OCI-LY7 (cell line): ENCODE data around the gene RAD51B. TPM values are rescaled to one million over a fixed set of nuclear protein-coding genes. Genes with fewer than 3 reads are reported as not detected.

ENCODE experiments used
- BruUV-seq: library from RNA; stranded (reverse); fragments of 400-500 nt; replicated peaks from 2 replicates; lab custom pipeline; 2021; lab: Mats Ljungman, UMichigan
- CTCF ChIA-PET: fragments of 300-600 bp; sonication (Branson Sonifier 250); formaldehyde crosslinking; loops from one replicate; lab custom pipeline; 2022; ENCODE audit warnings: antibody characterized with exemption; ENCODE audit not compliant: unreplicated experiment; lab: Charles Lee
- POLR2A ChIA-PET: fragments of 300-600 bp; sonication (Branson Sonifier 250); formaldehyde crosslinking; loops from one replicate; lab custom pipeline; 2022; ENCODE audit warnings: antibody characterized with exemption; lab: Charles Lee
- DNase-seq: peaks from one replicate; pipeline ENCODE4 v3.0.0-alpha.2; 2015; ENCODE audit warnings: low spot score
- H2AFZ ChIP-seq: fragments of 200-600 bp; sonication (generic), shearing (Covaris generic); 2 replicates; pipeline ENCODE4 v1.6.1; 2014; ENCODE audit warnings: mild to moderate bottlenecking, antibody characterized with exemption, low read length, moderate library complexity
- H3K27ac ChIP-seq: fragments of 200-600 bp; sonication (generic); 2 replicates; pipeline ENCODE4 v1.5.1; 2014; ENCODE audit warnings: mixed run types, low read depth, mild to moderate bottlenecking, moderate library complexity, low read length, inconsistent platforms; ENCODE audit not compliant: poor library complexity, severe bottlenecking
- H3K36me3 ChIP-seq: fragments of 200-600 bp; sonication (generic); 2 replicates; pipeline ENCODE4 v1.6.1; 2014; ENCODE audit warnings: mild to moderate bottlenecking, antibody characterized with exemption, low read length, moderate library complexity, mixed read lengths; ENCODE audit not compliant: insufficient read depth
- H3K4me1 ChIP-seq: fragments of 200-600 bp; sonication (generic); 2 replicates; pipeline ENCODE4 v1.5.1; 2014; ENCODE audit warnings: mild to moderate bottlenecking, low read length; ENCODE audit not compliant: insufficient read depth, poor library complexity, severe bottlenecking
- H3K4me2 ChIP-seq: fragments of 200-600 bp; sonication (generic); 2 replicates; pipeline ENCODE4 v1.6.1; 2014; ENCODE audit warnings: mild to moderate bottlenecking, low read length
- H3K4me3 ChIP-seq: fragments of 200-600 bp; sonication (generic); 2 replicates; pipeline ENCODE4 v1.5.1; 2014; ENCODE audit warnings: mild to moderate bottlenecking, low read depth, low read length; ENCODE audit not compliant: poor library complexity, severe bottlenecking
- H3K79me2 ChIP-seq: fragments of 200-600 bp; sonication (generic); 2 replicates; pipeline ENCODE4 v1.6.1; 2016; ENCODE audit warnings: low read depth, mild to moderate bottlenecking, low read length, moderate library complexity, mixed read lengths; ENCODE audit not compliant: insufficient read depth
- H3K9me2 ChIP-seq: fragments of 200-600 bp; sonication (generic); 2 replicates; pipeline ENCODE4 v1.6.1; 2016; ENCODE audit warnings: mild to moderate bottlenecking, low read length, mixed read lengths; ENCODE audit not compliant: insufficient read depth
- H3K9me3 ChIP-seq: fragments of 200-600 bp; sonication (generic); 2 replicates; pipeline ENCODE4 v1.6.1; 2014; ENCODE audit warnings: mild to moderate bottlenecking, mixed run types, low read length, mixed read lengths
- H4K20me1 ChIP-seq: fragments of 200-600 bp; sonication (generic); 2 replicates; pipeline ENCODE4 v1.6.1; 2014; ENCODE audit warnings: mild to moderate bottlenecking, antibody characterized with exemption, low read length, moderate library complexity, mixed read lengths; ENCODE audit not compliant: insufficient read depth
- CTCF ChIP-seq: fragments of 200-600 bp; sonication (generic); conservative IDR thresholded peaks from 2 replicates; pipeline ENCODE4 v1.5.1; 2014; ENCODE audit warnings: mild to moderate bottlenecking, antibody characterized with exemption, low read length, moderate library complexity, mixed read lengths
- EZH2phosphoT487 ChIP-seq: fragments of 200-600 bp; sonication (generic); IDR thresholded peaks from 2 replicates; pipeline ENCODE4 v1.6.1; 2018; ENCODE audit warnings: low read depth, borderline replicate concordance, mild to moderate bottlenecking, mixed run types, antibody characterized with exemption, low read length, moderate library complexity, mixed read lengths
- intact Hi-C: fragments of 100-400 bp; cut with micrococcal nuclease; formaldehyde crosslinking; loops from one replicate; pipeline ENCODE4 v1.10.0; 2022; ENCODE audit not compliant: unreplicated experiment
- total RNA-seq, 2 experiments: library from RNA; depleted of rRNA in 1 of 2; stranded (reverse); fragments of >200 nt in 1 of 2; shearing (Covaris generic) in 1 of 2; gene quantifications; 2 replicates each; pipeline ENCODE4 v1.2.3, GENCODE V29; 2014 to 2022

The RAD51B gene
- total RNA-seq, 2 experiments from 2014 or later, result 41.4 to 89.9 TPM

- Histone ChIP-seq H3K36me3 (no peaks in the 10 kb centered on the region), H3K79me2 (no peaks in the 10 kb centered on the region), H4K20me1 (no peaks in the 10 kb centered on the region), H3K9me2 (no peaks in the 10 kb centered on the region), H3K9me3 (no peaks in the 10 kb centered on the region), H3K4me2 (peak overlapping the region; percentile 77), H2AFZ (peak overlapping the region; percentile 80; the same call in 1 of the 2 replicates), H3K4me1 (peaks cover 52% of the 10 kb centered on the region), H3K4me3 (peak overlapping the region; percentile 46), H3K27ac (peak overlapping the region; percentile 94)
- TF ChIP-seq EZH2phosphoT487 (no peak), CTCF (no peak)
- no TSS peak for BruUV-seq
- intact Hi-C loops, result loop anchor here (5.0 kb wide), 2 partner anchors 278 to 303 kb away; partner anchors contain the start of gene ZFP36L1
- POLR2A ChIA-PET, result interaction anchor here (0.7 kb wide), 1 partner anchor 80 kb away, joined by 3 read pairs; no protein-coding TSS in a partner anchor
- no peak for DNase-seq
- CTCF ChIA-PET, result interaction anchor here (1.3 kb wide), 1 partner anchor 11 kb away, joined by 3 read pairs; no protein-coding TSS in a partner anchor
Measured at GRCh38 chr14:68514608-68515194, 695.1 kb downstream of the RAD51B start.

- H3K79me2 ChIP-seq, result no peaks in the 10 kb centered on the region
- POLR2A ChIA-PET, result interaction anchor here (0.5 to 6.6 kb wide), 3 partner anchors 9 to 166 kb away, joined by 3 to 55 read pairs (median 5); no protein-coding TSS in a partner anchor
- no peak overlapping the region for H2AFZ ChIP-seq
- H4K20me1 ChIP-seq, result no peaks in the 10 kb centered on the region
- no peak overlapping the region for H3K4me2 ChIP-seq
- H3K27ac ChIP-seq, result no peak overlapping the region
- H3K36me3 ChIP-seq, result no peaks in the 10 kb centered on the region
- DNase-seq, result no peak
- TF ChIP-seq EZH2phosphoT487 (no peak), CTCF (no peak)
- H3K9me3 ChIP-seq, result no peaks in the 10 kb centered on the region
- intact Hi-C loops, result no loop called here
- BruUV-seq, result no TSS peak
- CTCF ChIA-PET, result no interaction called here
- no peaks in the 10 kb centered on the region for H3K9me2 ChIP-seq
- peaks cover 57% of the 10 kb centered on the region for H3K4me1 ChIP-seq
- H3K4me3 ChIP-seq, result no peak overlapping the region
Measured at GRCh38 chr14:68516342-68516741, 696.8 kb downstream of the RAD51B start.

DNA sequence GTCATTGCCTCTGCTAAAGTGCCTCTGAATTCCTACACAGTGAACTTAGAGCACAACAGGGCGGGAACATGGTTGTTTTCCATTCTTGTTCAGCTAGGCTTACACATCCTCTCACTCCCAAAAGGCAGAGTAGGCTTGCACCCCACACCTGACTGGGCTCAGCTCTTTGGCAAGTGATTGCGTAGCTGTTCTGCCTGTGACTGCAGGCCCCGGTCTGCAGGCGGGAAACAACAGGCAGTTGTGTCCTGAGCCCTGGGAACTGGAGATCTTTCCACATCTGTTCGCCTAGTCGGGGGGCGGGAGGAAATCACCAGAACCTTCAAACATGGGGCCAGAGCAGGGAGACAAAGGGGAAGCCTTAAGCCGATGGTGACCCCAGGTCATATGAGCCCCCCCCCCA, 698.6 kb downstream of the RAD51B start:
- Histone ChIP-seq H3K79me2 (no peaks in the 10 kb centered on the region), H2AFZ (no peak overlapping the region), H3K4me1 (peaks cover 39% of the 10 kb centered on the region), H3K9me2 (no peaks in the 10 kb centered on the region), H4K20me1 (no peaks in the 10 kb centered on the region), H3K9me3 (no peaks in the 10 kb centered on the region), H3K4me3 (no peak overlapping the region), H3K36me3 (no peaks in the 10 kb centered on the region), H3K27ac (no peak overlapping the region), H3K4me2 (no peak overlapping the region)
- no TSS peak for BruUV-seq
- intact Hi-C loops, result no loop called here
- POLR2A ChIA-PET, result interaction anchor here (0.7 to 6.6 kb wide), 3 partner anchors 11 to 35 kb away, joined by 4 to 55 read pairs (median 5); no protein-coding TSS in a partner anchor
- CTCF ChIA-PET, result no interaction called here
- no peak for DNase-seq
- no peak for TF ChIP-seq CTCF
- TF ChIP-seq EZH2phosphoT487, result no peak
